ENCODE measurements around the gene EED. TPM values are rescaled to one million over a fixed set of nuclear protein-coding genes. Genes with fewer than 3 reads are reported as not detected.

EED gene
- total RNA-seq, 6 donors from 2014 or later = 6.7 to 43.1 (median 16.0) TPM

GRCh38 chr11:86209806-86210657, 34.5 kb upstream of the EED start:
- WGBS, 2 donors = 91% methylated on average over 9 of the region's 9 CpGs
- Histone ChIP-seq H3K4me1 (peaks cover 0 to 5% (median 1%) of the 10 kb centered on the region in 4 donors), H3K27me3 (no peaks in the 10 kb centered on the region), H3K9me3 (no peaks in the 10 kb centered on the region), H3K36me3 (no peaks in the 10 kb centered on the region), H3K27ac (no peak overlapping the region), H3K4me3 (no peak overlapping the region)
- TF ChIP-seq POLR2A (IDR thresholded peaks at IDR 0.05) (no peak), CTCF (IDR thresholded peaks at IDR 0.05) (no peak), POLR2AphosphoS5 (IDR thresholded peaks at IDR 0.05) (no peak), EP300 (IDR thresholded peaks at IDR 0.05) (no peak)
- ATAC-seq (ENCODE audit: low FRiP score in 2 of 2) = no peak
- no peak for DNase-seq

GRCh38 chr11:86210898-86211297, 33.7 kb upstream of the EED start:
- Histone ChIP-seq H3K4me3 (no peak overlapping the region), H3K4me1 (peaks cover 0 to 5% (median 1%) of the 10 kb centered on the region in 4 donors), H3K27ac (no peak overlapping the region), H3K36me3 (no peaks in the 10 kb centered on the region), H3K9me3 (no peaks in the 10 kb centered on the region), H3K27me3 (no peaks in the 10 kb centered on the region)
- no peak for DNase-seq
- 94 to 96% methylated on average over 4 of the region's 4 CpGs for WGBS, 2 donors
- no peak for TF ChIP-seq EP300 (IDR thresholded peaks at IDR 0.05)
- TF ChIP-seq POLR2A (IDR thresholded peaks at IDR 0.05) = no peak
- no peak for TF ChIP-seq CTCF (IDR thresholded peaks at IDR 0.05)
- no peak for TF ChIP-seq POLR2AphosphoS5 (IDR thresholded peaks at IDR 0.05)
- no peak for ATAC-seq (ENCODE audit: low FRiP score in 2 of 2)

GRCh38 chr11:86211619-86212018, 32.9 kb upstream of the EED start:
- no peaks in the 10 kb centered on the region for H3K27me3 ChIP-seq
- H3K4me1 ChIP-seq = no peaks in the 10 kb centered on the region
- DNase-seq (no peak), ATAC-seq (ENCODE audit: low FRiP score in 2 of 2) (no peak)
- H3K36me3 ChIP-seq = no peaks in the 10 kb centered on the region
- H3K9me3 ChIP-seq = no peaks in the 10 kb centered on the region
- TF ChIP-seq POLR2AphosphoS5 (IDR thresholded peaks at IDR 0.05) = no peak
- TF ChIP-seq POLR2A (IDR thresholded peaks at IDR 0.05) = no peak
- TF ChIP-seq CTCF (IDR thresholded peaks at IDR 0.05) = no peak
- no peak for TF ChIP-seq EP300 (IDR thresholded peaks at IDR 0.05)
- H3K4me3 ChIP-seq = no peak overlapping the region
- 74 to 83% methylated on average over 4 of the region's 4 CpGs for WGBS, 2 donors
- no peak overlapping the region for H3K27ac ChIP-seq

GRCh38 chr11:86212019-86212611, 32.4 kb upstream of the EED start:
- Histone ChIP-seq H3K36me3 (no peaks in the 10 kb centered on the region), H3K4me3 (no peak overlapping the region), H3K27ac (no peak overlapping the region), H3K4me1 (no peaks in the 10 kb centered on the region), H3K27me3 (no peaks in the 10 kb centered on the region), H3K9me3 (no peaks in the 10 kb centered on the region)
- TF ChIP-seq POLR2A (IDR thresholded peaks at IDR 0.05) (no peak), CTCF (IDR thresholded peaks at IDR 0.05) (no peak), POLR2AphosphoS5 (IDR thresholded peaks at IDR 0.05) (no peak), EP300 (IDR thresholded peaks at IDR 0.05) (no peak)
- ATAC-seq (ENCODE audit: low FRiP score in 2 of 2) (no peak), DNase-seq (no peak)
- WGBS, 2 donors = 94 to 98% methylated on average over 2 of the region's 2 CpGs
